HepG2 (cell line): Measurements from ENCODE around the gene DQX1. TPM values are rescaled to one million over a fixed set of nuclear protein-coding genes. Genes with fewer than 3 reads are reported as not detected.

Experiments
- BHLHE40 ChIP-seq: IDR thresholded peaks from 2 replicates; pipeline ENCODE4 v1.6.1; 2011; ENCODE audit warnings: low read length, improper control_type of control experiment
- BORCS8-MEF2B ChIP-seq: sonication (generic); formaldehyde crosslinking; IDR thresholded peaks from 2 replicates; pipeline ENCODE4 v1.8.0; 2022; ENCODE audit warnings: mild to moderate bottlenecking, missing genetic modification reagents
- CCAR2 ChIP-seq: fragments of 200-400 bp; formaldehyde crosslinking; optimal IDR thresholded peaks from 2 replicates; pipeline ENCODE3; 2018; ENCODE audit warnings: low read depth, mild to moderate bottlenecking, low read length, moderate library complexity
- CENPX ChIP-seq: sonication (generic); formaldehyde crosslinking; IDR thresholded peaks from 2 replicates; pipeline ENCODE4 v1.9.0; 2021; ENCODE audit warnings: mild to moderate bottlenecking, missing genetic modification reagents, moderate library complexity
- CHCHD3 ChIP-seq: sonication (generic); formaldehyde crosslinking; IDR thresholded peaks from 2 replicates; pipeline ENCODE4 v1.8.0; 2022; ENCODE audit warnings: mild to moderate bottlenecking, missing genetic modification reagents, moderate library complexity
- EZH2 ChIP-seq: conservative IDR thresholded peaks from 2 replicates; pipeline ENCODE4 v1.6.1; 2012; ENCODE audit warnings: mild to moderate bottlenecking, low read depth, low read length, moderate library complexity
- HOXA7 ChIP-seq: sonication (generic); formaldehyde crosslinking; IDR thresholded peaks from 2 replicates; pipeline ENCODE4 v1.8.1; 2022; ENCODE audit warnings: mild to moderate bottlenecking, missing genetic modification reagents, moderate library complexity
- ONECUT2 ChIP-seq: sonication (generic); formaldehyde crosslinking; IDR thresholded peaks from 2 replicates; pipeline ENCODE4 v1.4.0; 2020; ENCODE audit warnings: missing genetic modification reagents
- PAF1 ChIP-seq: IDR thresholded peaks from 2 replicates; pipeline ENCODE4 v1.6.1; 2016; ENCODE audit warnings: missing genetic modification reagents, missing compliant biosample characterization
- RARA ChIP-seq: IDR thresholded peaks from 2 replicates; pipeline ENCODE4 v1.6.1; 2016; ENCODE audit warnings: missing genetic modification reagents, missing compliant biosample characterization
- STAT5B ChIP-seq: sonication (generic); formaldehyde crosslinking; IDR thresholded peaks from 2 replicates; pipeline ENCODE4 v1.4.0; 2020; ENCODE audit warnings: missing genetic modification reagents
- TEAD2 ChIP-seq: sonication (generic); formaldehyde crosslinking; IDR thresholded peaks from 2 replicates; pipeline ENCODE4 v1.9.0; 2021; ENCODE audit warnings: missing genetic modification reagents
- TOE1 ChIP-seq: sonication (generic); formaldehyde crosslinking; IDR thresholded peaks from 2 replicates; pipeline ENCODE4 v1.4.0; 2020; ENCODE audit warnings: mild to moderate bottlenecking, missing genetic modification reagents
- ZNF10 ChIP-seq: sonication (generic); formaldehyde crosslinking; IDR thresholded peaks from 2 replicates; pipeline ENCODE4 v1.4.0; 2020; ENCODE audit warnings: mild to moderate bottlenecking, low read depth, missing genetic modification reagents, borderline replicate concordance
- ZNF367 ChIP-seq: sonication (generic); formaldehyde crosslinking; IDR thresholded peaks from 2 replicates; pipeline ENCODE4 v1.4.0; 2020; ENCODE audit warnings: missing genetic modification reagents, borderline replicate concordance
- ZNF572 ChIP-seq: sonication (generic); formaldehyde crosslinking; IDR thresholded peaks from 2 replicates; pipeline ENCODE4 v1.5.1; 2020; ENCODE audit warnings: mild to moderate bottlenecking, missing genetic modification reagents
- ZNF607 ChIP-seq: sonication (generic); formaldehyde crosslinking; IDR thresholded peaks from 2 replicates; pipeline ENCODE4 v1.5.1; 2020; ENCODE audit warnings: missing genetic modification reagents, mild to moderate bottlenecking, borderline replicate concordance
- ZNF83 ChIP-seq: sonication (generic); formaldehyde crosslinking; IDR thresholded peaks from 2 replicates; pipeline ENCODE4 v1.4.0; 2020; ENCODE audit warnings: missing genetic modification reagents, mild to moderate bottlenecking, borderline replicate concordance
- polyA plus RNA-seq, 8 experiments: library from polyadenylated mRNA; depleted of rRNA in 3 of 8; stranded (reverse) in 7 of 8; unstranded in 1 of 8; fragments of >200 nt; fragmentation: Illumina TruSeq in 4 of 8; extraction: Trizol in 4 of 8; gene quantifications; 2 replicates each; pipeline versions ENCODE4 v1.2.1 to v1.2.3, GENCODE V29; 2011 to 2016; ENCODE audit warnings: low read depth in 4 of 8, missing spikeins in 1 of 8, mixed read lengths in 1 of 8; ENCODE audit not compliant: insufficient read depth in 1 of 8
- total RNA-seq, 5 experiments: library from RNA; depleted of rRNA; stranded (reverse); fragments of >200 nt; fragmentation: Illumina TruSeq; extraction: Trizol; gene quantifications; 2 replicates each; pipeline ENCODE4 v1.2.3, GENCODE V29; 2016; ENCODE audit warnings: low read depth in 1 of 5
- TF ChIP-seq, protein P1 (sequence below): sonication (generic); formaldehyde crosslinking; conservative IDR thresholded peaks from 2 replicates; pipeline ENCODE4 v1.5.0; 2020; ENCODE audit warnings: missing genetic modification reagents
- TF ChIP-seq, protein P2 (sequence below): sonication (generic); formaldehyde crosslinking; IDR thresholded peaks from 2 replicates; pipeline ENCODE4 v1.8.1; 2023; ENCODE audit warnings: mild to moderate bottlenecking, missing genetic modification reagents
- TF ChIP-seq, protein P3 (sequence below): IDR thresholded peaks from 2 replicates; pipeline ENCODE4 v1.6.1; 2012; ENCODE audit warnings: low read length, improper control_type of control experiment
- TF ChIP-seq, protein P4 (sequence below): sonication (generic); formaldehyde crosslinking; IDR thresholded peaks from 2 replicates; pipeline ENCODE4 v1.4.0; 2020; ENCODE audit warnings: missing genetic modification reagents, borderline replicate concordance

The DQX1 gene
- total and polyA plus RNA-seq, 2 of the 13 experiments (the other 11 are each of a cell fraction or from before 2014, with no cell fraction given) = 27.6 to 89.8 TPM

DNA sequence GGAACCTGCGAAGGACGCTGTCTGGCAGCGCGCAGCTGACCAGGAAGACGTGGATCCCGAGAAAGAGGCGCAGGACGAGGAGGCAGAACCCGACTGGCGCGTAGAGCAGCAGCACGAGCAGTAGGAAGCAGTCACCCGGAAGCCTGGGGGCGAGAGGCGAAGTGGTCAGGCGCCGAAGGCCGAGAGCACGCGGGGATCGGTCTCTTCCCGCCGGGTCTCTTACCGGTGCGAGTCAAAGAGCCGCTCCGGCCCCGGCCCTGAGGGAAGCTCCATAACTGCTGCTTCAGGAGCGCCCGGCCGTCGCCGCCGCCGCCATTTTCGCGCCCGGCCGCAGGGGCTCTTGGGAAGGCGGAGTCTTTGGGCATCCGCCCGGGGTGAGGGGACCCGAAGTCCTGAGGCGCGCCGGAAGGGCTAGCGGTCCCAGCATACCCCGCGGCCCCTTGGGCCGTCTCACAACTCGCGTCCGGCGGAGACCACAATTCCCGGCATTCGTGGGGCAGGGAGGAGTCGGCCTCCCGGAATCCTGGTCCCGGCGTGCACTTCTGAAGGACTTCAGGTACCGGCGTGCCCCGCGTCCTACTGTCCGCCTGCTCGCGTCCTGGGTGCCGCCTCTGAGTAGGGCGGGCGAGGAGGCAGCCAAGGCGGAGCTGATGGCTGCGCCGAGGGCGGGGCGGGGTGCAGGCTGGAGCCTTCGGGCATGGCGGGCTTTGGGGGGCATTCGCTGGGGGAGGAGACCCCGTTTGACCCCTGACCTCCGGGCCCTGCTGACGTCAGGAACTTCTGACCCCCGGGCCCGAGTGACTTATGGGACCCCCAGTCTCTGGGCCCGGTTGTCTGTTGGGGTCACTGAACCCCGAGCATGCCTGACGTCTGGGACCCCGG, 3.6 kb upstream of the DQX1 start, which contains the start of the genes AUP1 and HTRA2 (continued):
- TF ChIP-seq, protein P1, sequence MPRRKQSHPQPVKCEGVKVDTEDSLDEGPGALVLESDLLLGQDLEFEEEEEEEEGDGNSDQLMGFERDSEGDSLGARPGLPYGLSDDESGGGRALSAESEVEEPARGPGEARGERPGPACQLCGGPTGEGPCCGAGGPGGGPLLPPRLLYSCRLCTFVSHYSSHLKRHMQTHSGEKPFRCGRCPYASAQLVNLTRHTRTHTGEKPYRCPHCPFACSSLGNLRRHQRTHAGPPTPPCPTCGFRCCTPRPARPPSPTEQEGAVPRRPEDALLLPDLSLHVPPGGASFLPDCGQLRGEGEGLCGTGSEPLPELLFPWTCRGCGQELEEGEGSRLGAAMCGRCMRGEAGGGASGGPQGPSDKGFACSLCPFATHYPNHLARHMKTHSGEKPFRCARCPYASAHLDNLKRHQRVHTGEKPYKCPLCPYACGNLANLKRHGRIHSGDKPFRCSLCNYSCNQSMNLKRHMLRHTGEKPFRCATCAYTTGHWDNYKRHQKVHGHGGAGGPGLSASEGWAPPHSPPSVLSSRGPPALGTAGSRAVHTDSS (CRISPR knock-in tag) = peak; percentile 89; the same call in 1 of the 2 replicates
- TF ChIP-seq ZNF607 (CRISPR knock-in tag) = peak; percentile 83; the same call in 1 of the 2 replicates
- TF ChIP-seq, protein P2, sequence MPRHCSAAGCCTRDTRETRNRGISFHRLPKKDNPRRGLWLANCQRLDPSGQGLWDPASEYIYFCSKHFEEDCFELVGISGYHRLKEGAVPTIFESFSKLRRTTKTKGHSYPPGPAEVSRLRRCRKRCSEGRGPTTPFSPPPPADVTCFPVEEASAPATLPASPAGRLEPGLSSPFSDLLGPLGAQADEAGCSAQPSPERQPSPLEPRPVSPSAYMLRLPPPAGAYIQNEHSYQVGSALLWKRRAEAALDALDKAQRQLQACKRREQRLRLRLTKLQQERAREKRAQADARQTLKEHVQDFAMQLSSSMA (CRISPR knock-in tag) = peak; percentile 90
- TF ChIP-seq CENPX = no peak
- TF ChIP-seq ZNF572 (CRISPR knock-in tag) = no peak; the same call in 1 of the 2 replicates
- TF ChIP-seq, protein P3, sequence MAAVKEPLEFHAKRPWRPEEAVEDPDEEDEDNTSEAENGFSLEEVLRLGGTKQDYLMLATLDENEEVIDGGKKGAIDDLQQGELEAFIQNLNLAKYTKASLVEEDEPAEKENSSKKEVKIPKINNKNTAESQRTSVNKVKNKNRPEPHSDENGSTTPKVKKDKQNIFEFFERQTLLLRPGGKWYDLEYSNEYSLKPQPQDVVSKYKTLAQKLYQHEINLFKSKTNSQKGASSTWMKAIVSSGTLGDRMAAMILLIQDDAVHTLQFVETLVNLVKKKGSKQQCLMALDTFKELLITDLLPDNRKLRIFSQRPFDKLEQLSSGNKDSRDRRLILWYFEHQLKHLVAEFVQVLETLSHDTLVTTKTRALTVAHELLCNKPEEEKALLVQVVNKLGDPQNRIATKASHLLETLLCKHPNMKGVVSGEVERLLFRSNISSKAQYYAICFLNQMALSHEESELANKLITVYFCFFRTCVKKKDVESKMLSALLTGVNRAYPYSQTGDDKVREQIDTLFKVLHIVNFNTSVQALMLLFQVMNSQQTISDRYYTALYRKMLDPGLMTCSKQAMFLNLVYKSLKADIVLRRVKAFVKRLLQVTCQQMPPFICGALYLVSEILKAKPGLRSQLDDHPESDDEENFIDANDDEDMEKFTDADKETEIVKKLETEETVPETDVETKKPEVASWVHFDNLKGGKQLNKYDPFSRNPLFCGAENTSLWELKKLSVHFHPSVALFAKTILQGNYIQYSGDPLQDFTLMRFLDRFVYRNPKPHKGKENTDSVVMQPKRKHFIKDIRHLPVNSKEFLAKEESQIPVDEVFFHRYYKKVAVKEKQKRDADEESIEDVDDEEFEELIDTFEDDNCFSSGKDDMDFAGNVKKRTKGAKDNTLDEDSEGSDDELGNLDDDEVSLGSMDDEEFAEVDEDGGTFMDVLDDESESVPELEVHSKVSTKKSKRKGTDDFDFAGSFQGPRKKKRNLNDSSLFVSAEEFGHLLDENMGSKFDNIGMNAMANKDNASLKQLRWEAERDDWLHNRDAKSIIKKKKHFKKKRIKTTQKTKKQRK = no peak
- TF ChIP-seq ZNF367 = no peak
- TF ChIP-seq TOE1 (CRISPR knock-in tag) = no peak
- TF ChIP-seq BHLHE40 = peak; percentile 32; the same call in 1 of the 2 replicates
- no peak for TF ChIP-seq CHCHD3 (CRISPR knock-in tag)
- TF ChIP-seq ZNF10 (CRISPR knock-in tag) = no peak
- no peak for TF ChIP-seq EZH2
- no peak for TF ChIP-seq HOXA7 (CRISPR knock-in tag)
- TF ChIP-seq RARA = no peak; the same call in none of the 2 replicates
- TF ChIP-seq ONECUT2 (CRISPR knock-in tag) = no peak
- no peak for TF ChIP-seq PAF1 (CRISPR knock-in tag)
- TF ChIP-seq, protein P4, sequence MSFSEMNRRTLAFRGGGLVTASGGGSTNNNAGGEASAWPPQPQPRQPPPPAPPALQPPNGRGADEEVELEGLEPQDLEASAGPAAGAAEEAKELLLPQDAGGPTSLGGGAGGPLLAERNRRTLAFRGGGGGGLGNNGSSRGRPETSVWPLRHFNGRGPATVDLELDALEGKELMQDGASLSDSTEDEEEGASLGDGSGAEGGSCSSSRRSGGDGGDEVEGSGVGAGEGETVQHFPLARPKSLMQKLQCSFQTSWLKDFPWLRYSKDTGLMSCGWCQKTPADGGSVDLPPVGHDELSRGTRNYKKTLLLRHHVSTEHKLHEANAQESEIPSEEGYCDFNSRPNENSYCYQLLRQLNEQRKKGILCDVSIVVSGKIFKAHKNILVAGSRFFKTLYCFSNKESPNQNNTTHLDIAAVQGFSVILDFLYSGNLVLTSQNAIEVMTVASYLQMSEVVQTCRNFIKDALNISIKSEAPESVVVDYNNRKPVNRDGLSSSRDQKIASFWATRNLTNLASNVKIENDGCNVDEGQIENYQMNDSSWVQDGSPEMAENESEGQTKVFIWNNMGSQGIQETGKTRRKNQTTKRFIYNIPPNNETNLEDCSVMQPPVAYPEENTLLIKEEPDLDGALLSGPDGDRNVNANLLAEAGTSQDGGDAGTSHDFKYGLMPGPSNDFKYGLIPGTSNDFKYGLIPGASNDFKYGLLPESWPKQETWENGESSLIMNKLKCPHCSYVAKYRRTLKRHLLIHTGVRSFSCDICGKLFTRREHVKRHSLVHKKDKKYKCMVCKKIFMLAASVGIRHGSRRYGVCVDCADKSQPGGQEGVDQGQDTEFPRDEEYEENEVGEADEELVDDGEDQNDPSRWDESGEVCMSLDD (CRISPR knock-in tag) = peak; percentile 73
- TF ChIP-seq BORCS8-MEF2B (CRISPR knock-in tag) = peak; percentile 71; the same call in 1 of the 2 replicates
- TF ChIP-seq CCAR2 = no peak
- TF ChIP-seq STAT5B (CRISPR knock-in tag) = no peak
- TF ChIP-seq TEAD2 (CRISPR knock-in tag) = no peak
- 0 out of 2 replicates have a peak, but pooled peaks have one; percentile 26 for TF ChIP-seq ZNF83 (CRISPR knock-in tag)
